Activated naive CD8-positive, alpha-beta T cell treated with anti-CD3 and anti-CD28 coated beads, Interleukin-2, amount 10 ng/mL, durations not matched to agents 7 days and 5 days (primary cell): ENCODE measurements around the gene SLC25A10. TPM values are rescaled to one million over a fixed set of nuclear protein-coding genes. Genes with fewer than 3 reads are reported as not detected.

Experiments
- ATAC-seq: fragments of 150-1000 bp; cut with Tn5 transposase; one replicate; pipeline ENCODE4 v1.10.0; 2021; ENCODE audit warnings: low read depth, moderate library complexity
- POLR2A ChIA-PET: fragments of 350-600 bp; sonication (Branson Sonifier 250); formaldehyde crosslinking; loops from one replicate; lab custom pipeline; 2021; ENCODE audit warnings: antibody characterized with exemption; lab: Charles Lee
- DNase-seq: peaks from one replicate; pipeline ENCODE4 v3.0.0; 2021
- H3K27ac Mint-ChIP-seq: one replicate; pipeline ENCODE4 v1.8.0; 2022; ENCODE audit warnings: mild to moderate bottlenecking, mixed read lengths
- H3K27me3 Mint-ChIP-seq: one replicate; pipeline ENCODE4 v1.8.0; 2022; ENCODE audit warnings: mild to moderate bottlenecking, moderate library complexity, mixed read lengths
- H3K36me3 Mint-ChIP-seq: one replicate; pipeline ENCODE4 v1.8.0; 2021; ENCODE audit warnings: mild to moderate bottlenecking, mixed read lengths
- H3K4me1 Mint-ChIP-seq: one replicate; pipeline ENCODE4 v1.8.0; 2021; ENCODE audit warnings: mixed read lengths
- H3K4me3 Mint-ChIP-seq: one replicate; pipeline ENCODE4 v1.8.0; 2022; ENCODE audit warnings: mild to moderate bottlenecking, moderate library complexity, mixed read lengths
- H3K9me3 Mint-ChIP-seq: one replicate; pipeline ENCODE4 v1.8.0; 2021; ENCODE audit warnings: mixed read lengths
- total RNA-seq, 2 experiments: library from RNA; stranded (reverse); gene quantifications; one replicate each; pipeline ENCODE4 v1.2.3, GENCODE V29; 2021

The SLC25A10 gene
- total RNA-seq, 2 experiments from 2014 or later: 22.0 to 25.1 TPM

DNA sequence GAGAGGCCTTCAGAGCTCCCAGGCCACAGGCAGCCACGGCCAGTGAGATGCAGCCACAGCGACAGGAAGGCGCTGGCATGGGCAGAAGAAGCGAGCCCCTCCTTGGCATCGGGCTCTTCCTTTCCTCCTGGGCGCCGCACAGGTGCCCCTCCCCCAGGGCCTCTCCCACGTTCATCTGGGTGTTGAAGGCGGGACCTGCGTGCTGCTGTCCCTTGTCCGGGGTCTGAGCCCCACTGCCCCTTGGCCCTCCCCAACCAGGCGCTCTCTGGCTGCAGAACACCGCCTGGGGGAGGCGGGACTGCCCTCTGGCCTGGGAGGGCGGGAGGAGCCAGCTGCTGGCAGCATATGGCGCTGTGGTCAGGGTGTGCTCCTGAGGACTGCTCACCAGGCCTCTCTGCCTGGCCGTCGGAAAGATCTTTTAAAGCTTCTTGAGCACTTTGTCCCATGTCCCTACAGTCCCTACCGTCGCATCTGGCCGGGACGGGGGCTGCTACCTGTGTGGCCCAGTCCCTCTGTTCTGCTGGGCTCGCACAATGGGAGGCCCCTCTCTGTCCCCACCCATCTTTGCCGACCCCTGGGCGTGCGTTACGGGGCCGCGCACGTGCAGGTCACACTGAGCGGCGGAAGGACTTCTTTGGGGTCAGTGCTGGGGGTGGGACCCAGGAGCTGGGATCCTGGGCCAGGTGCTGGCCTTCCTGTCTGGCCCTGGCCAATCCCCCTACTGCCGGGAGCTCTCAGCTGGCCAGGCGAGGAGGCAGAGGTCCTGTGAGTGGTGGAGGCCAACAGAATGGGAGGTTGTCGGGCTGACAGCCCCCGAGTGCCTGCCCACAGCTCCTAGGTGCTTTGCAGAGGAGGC lies 1.7 kb downstream of the SLC25A10 start:
- Mint-ChIP-seq H3K4me1 (peaks cover 17% of the 10 kb centered on the region), H3K27ac (no peak overlapping the region), H3K4me3 (peak overlapping the region; percentile 22), H3K36me3 (no peaks in the 10 kb centered on the region), H3K27me3 (no peaks in the 10 kb centered on the region), H3K9me3 (no peaks in the 10 kb centered on the region)
- DNase-seq (no peak), ATAC-seq (no peak)
- POLR2A ChIA-PET: interaction anchor here (1.3 to 4.2 kb wide), 3 partner anchors 11 to 30 kb away, joined by 4 to 59 read pairs (median 15); partner anchors contain the start of genes ARL16, HGS and MRPL12

DNA sequence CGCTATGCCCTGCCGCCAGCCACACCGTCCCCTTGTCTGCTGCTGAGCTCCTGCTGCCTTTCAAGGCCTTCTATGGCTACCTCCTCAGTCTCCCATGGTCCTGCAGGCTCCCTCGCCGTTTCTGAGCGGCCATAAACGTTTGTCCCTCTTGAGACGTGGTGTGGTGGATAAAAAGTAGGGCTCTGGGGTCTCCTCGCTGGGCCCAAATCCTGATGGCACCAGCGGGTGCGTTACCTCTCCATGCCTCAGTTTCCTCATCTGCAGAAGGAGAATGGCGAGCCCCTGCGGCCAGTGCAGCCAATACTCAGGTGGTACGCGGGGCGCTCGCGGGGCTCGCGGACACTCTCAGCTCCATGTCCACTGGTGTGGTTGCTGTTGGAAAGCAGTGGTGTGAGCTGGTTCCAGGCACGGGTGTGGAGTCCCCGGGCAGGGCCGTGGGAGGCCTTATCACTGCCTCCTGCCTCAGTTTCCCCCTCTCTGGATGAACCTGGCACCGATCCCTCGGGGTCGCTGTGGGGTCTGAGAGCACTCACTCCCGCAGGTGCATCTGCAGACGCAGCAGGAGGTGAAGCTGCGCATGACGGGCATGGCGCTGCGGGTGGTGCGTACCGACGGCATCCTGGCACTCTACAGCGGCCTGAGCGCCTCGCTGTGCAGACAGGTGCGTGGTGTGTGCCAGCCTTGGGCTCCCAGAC lies 2.5 kb downstream of the SLC25A10 start:
- no peak overlapping the region for H3K4me3 Mint-ChIP-seq
- no peaks in the 10 kb centered on the region for H3K9me3 Mint-ChIP-seq
- DNase-seq: no peak
- peaks cover 17% of the 10 kb centered on the region for H3K4me1 Mint-ChIP-seq
- H3K27ac Mint-ChIP-seq: no peak overlapping the region
- no peak for ATAC-seq
- H3K27me3 Mint-ChIP-seq: no peaks in the 10 kb centered on the region
- POLR2A ChIA-PET: interaction anchor here (0.5 to 4.2 kb wide), 2 partner anchors 12 to 209 kb away, joined by 3 to 59 read pairs; partner anchors contain the start of gene MRPL12
- H3K36me3 Mint-ChIP-seq: peaks cover 1% of the 10 kb centered on the region

DNA sequence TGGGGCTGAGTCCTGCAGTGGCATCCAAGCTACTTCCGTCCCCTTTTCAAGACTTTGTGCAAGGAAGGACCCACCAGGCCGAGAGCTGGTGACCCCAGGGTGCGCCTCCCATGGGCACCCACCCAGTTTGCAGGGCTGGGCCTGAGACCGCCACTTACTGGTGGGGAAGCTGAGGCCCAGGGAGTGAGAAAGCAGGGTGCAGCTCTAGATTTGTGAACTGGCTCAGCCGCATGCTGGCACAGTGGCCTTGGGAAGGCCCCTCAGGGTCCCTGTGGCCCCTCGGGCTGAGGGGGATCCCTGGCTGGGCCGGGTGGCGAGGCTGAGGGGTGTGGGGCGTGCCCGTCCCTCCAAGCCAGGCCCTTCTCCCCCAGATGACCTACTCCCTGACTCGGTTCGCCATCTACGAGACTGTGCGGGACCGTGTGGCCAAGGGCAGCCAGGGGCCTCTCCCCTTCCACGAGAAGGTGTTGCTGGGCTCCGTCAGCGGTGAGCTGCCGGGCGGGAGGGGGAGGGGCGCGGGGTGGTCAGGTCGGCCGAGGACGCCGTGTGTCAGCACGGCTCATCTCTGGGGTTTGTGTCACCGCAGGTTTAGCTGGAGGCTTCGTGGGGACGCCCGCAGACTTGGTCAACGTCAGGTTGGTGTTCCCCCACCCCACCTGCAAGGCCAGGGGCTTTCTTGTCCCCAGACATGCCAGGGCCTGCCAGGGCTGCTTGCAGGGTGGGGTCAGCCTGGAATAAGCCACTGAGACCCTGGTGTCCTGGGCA lies 3.2 kb downstream of the SLC25A10 start:
- no peak overlapping the region for H3K27ac Mint-ChIP-seq
- H3K36me3 Mint-ChIP-seq: peaks cover 1% of the 10 kb centered on the region
- POLR2A ChIA-PET: interaction anchor here (0.5 kb wide), 1 partner anchor 210 kb away, joined by 3 read pairs; no protein-coding TSS in a partner anchor
- H3K9me3 Mint-ChIP-seq: no peaks in the 10 kb centered on the region
- ATAC-seq (no peak), DNase-seq (no peak)
- H3K4me1 Mint-ChIP-seq: peaks cover 14% of the 10 kb centered on the region
- H3K4me3 Mint-ChIP-seq: no peak overlapping the region
- H3K27me3 Mint-ChIP-seq: no peaks in the 10 kb centered on the region

DNA sequence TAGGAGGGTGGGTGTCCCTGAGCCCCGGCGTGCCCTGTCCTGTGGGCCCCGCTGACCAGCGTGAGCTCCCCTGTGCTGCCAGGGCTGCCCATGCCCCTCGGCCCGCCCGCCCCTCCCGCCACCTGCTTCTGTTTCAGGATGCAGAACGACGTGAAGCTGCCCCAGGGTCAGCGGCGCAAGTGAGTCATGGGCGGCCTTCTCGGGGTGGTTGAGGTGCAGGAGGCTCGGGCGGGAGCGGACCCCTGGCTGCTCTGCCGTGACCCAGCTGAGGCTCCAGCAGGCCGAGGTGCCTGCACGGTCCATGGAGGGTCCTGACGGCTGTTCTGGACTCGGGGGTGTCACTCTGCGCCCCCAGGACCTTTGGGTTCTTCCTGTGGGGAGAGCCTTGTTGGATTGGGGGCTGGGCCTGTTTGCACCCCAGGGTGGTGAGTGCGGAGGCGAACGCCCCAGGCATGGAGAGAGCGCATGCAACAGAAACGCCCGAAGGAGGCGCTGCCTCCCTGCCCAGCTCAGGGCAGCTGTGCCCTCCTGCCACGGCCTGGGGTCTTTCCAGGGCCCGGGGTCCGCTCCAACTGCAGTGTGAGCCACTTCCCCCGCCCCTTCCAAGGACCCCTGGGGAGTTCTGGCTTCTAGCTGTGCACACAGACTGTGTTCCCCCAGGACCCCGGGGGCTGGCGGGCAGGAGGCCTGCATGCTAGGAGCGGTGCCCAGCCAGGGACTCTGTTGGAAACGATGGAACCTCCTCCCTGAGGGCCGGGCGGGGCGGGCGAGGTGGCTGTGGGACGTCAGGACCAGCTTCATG lies 4.0 kb downstream of the SLC25A10 start:
- POLR2A ChIA-PET: no interaction called here
- Mint-ChIP-seq H3K4me3 (no peak overlapping the region), H3K36me3 (peaks cover 1% of the 10 kb centered on the region), H3K27ac (no peak overlapping the region), H3K27me3 (no peaks in the 10 kb centered on the region), H3K9me3 (no peaks in the 10 kb centered on the region), H3K4me1 (peaks cover 7% of the 10 kb centered on the region)
- no peak for DNase-seq
- ATAC-seq: no peak

DNA sequence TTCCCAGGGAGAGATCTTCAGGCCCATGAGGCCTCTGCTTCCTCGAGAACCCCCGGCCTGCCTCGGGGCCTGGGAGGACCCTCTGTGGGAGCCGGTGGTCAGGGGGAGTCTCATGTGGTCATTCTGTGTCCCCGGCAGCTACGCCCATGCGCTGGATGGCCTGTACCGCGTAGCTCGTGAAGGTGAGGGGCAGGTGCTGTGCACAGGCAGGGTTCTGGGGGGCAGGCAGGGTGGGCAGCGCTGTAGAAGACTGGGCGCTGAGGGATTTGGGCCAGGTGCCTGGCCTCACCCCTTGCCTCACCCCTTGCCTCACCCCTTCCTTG lies 4.6 kb downstream of the SLC25A10 start:
- H3K4me3 Mint-ChIP-seq: no peak overlapping the region
- no peaks in the 10 kb centered on the region for H3K9me3 Mint-ChIP-seq
- H3K27me3 Mint-ChIP-seq: no peaks in the 10 kb centered on the region
- ATAC-seq: no peak
- POLR2A ChIA-PET: no interaction called here
- H3K27ac Mint-ChIP-seq: no peak overlapping the region
- H3K36me3 Mint-ChIP-seq: peaks cover 1% of the 10 kb centered on the region
- DNase-seq: no peak
- peaks cover 7% of the 10 kb centered on the region for H3K4me1 Mint-ChIP-seq

DNA sequence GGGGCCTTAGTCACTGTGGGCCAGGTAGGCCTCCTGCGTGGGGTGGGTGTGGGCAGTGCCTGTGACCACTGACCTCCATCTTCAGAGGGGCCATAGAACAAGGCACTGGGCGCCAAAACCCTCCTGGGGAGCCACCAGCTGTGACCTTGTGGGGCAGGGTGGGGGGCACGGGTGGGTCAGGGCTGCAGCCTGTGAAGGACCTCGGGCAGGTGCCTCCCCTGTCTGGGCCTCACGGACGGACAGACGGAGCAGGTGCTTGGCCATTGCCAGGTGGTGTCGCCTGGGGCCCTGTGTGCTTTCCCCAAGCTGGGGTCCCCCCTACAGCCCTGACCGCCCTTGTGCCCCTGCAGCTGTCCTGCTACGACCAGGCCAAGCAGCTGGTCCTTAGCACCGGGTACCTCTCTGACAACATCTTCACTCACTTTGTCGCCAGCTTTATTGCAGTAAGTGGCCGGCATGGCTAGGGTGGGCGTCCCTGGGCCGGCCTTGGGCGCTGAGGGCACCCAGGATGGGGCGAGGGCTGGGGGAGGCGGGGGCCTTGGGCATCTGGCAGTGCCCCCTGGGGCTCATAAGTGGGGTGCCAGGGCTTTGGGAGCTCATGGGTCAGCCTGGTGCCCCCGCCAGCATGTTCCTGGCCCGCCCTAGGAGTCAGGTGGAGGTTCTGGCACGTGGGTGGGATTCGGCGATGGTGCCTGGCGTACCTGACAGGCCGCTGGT lies 5.1 kb downstream of the SLC25A10 start:
- no peak for ATAC-seq
- H3K9me3 Mint-ChIP-seq: no peaks in the 10 kb centered on the region
- no peak overlapping the region for H3K4me3 Mint-ChIP-seq
- DNase-seq: no peak
- POLR2A ChIA-PET: no interaction called here
- no peak overlapping the region for H3K27ac Mint-ChIP-seq
- peaks cover 7% of the 10 kb centered on the region for H3K4me1 Mint-ChIP-seq
- H3K36me3 Mint-ChIP-seq: peaks cover 1% of the 10 kb centered on the region
- no peaks in the 10 kb centered on the region for H3K27me3 Mint-ChIP-seq

DNA sequence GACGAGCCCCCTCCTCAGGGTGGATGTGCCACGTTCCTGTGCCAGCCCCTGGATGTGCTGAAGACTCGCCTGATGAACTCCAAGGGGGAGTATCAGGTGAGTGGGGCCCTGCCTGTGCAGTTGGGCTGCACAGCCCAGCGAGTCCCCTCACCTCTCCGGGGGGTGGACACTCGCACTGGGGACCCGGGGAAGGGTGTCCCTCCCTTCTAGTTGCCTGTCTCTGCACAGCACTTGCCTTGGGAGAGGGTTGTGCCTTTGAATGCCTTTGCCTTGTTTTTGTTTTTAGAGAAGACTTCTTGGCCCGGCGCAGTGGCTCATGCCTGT lies 5.6 kb downstream of the SLC25A10 start:
- H3K27ac Mint-ChIP-seq: no peak overlapping the region
- DNase-seq: no peak
- H3K4me1 Mint-ChIP-seq: peaks cover 5% of the 10 kb centered on the region
- H3K4me3 Mint-ChIP-seq: no peak overlapping the region
- POLR2A ChIA-PET: interaction anchor here (0.6 kb wide), 1 partner anchor 15 kb away, joined by 5 read pairs; no protein-coding TSS in a partner anchor
- no peaks in the 10 kb centered on the region for H3K9me3 Mint-ChIP-seq
- H3K27me3 Mint-ChIP-seq: no peaks in the 10 kb centered on the region
- H3K36me3 Mint-ChIP-seq: peaks cover 1% of the 10 kb centered on the region
- no peak for ATAC-seq

DNA sequence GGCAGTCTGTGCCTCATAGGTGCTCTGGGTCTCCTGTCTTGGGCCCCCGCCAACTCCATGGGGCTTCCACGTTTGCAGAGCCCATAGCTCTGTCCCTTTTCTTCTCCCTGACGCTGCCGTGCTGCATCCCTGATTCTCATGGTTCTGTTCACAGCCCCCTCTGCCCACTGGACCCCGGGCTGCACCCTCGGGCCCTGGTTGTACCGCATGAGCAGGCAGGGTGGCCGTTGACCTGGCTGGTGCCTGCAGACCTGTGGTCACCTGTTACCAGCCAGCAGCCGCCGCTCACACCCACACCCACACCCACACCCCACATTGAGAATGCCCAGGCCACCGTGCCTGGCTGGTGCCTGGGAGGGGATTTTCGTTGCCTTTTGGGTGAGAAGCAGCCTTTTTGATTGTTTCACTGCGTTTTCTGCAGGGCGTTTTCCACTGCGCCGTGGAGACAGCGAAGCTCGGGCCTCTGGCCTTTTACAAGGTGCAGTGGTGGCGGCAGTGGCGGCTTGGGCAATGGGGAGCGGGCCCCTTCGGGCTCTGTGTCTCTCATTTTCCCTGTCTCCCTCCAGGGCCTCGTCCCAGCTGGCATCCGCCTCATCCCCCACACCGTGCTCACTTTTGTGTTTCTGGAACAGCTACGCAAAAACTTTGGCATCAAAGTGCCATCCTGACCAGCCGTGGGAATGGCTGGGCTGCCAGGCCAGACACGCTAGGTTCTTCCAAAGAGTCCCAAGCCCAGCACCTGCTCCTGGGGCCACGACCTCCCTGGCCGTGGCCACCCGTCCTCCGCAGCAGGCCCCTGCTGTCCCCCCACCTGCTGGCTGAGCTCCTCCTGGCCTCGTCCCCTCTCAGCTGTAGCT lies 7.6 kb downstream of the SLC25A10 start:
- peaks cover 2% of the 10 kb centered on the region for H3K4me1 Mint-ChIP-seq
- no peak for ATAC-seq
- H3K27me3 Mint-ChIP-seq: peaks cover 13% of the 10 kb centered on the region
- no peak overlapping the region for H3K4me3 Mint-ChIP-seq
- no peak overlapping the region for H3K27ac Mint-ChIP-seq
- H3K36me3 Mint-ChIP-seq: peaks cover 1% of the 10 kb centered on the region
- POLR2A ChIA-PET: no interaction called here
- no peak for DNase-seq
- H3K9me3 Mint-ChIP-seq: no peaks in the 10 kb centered on the region

DNA sequence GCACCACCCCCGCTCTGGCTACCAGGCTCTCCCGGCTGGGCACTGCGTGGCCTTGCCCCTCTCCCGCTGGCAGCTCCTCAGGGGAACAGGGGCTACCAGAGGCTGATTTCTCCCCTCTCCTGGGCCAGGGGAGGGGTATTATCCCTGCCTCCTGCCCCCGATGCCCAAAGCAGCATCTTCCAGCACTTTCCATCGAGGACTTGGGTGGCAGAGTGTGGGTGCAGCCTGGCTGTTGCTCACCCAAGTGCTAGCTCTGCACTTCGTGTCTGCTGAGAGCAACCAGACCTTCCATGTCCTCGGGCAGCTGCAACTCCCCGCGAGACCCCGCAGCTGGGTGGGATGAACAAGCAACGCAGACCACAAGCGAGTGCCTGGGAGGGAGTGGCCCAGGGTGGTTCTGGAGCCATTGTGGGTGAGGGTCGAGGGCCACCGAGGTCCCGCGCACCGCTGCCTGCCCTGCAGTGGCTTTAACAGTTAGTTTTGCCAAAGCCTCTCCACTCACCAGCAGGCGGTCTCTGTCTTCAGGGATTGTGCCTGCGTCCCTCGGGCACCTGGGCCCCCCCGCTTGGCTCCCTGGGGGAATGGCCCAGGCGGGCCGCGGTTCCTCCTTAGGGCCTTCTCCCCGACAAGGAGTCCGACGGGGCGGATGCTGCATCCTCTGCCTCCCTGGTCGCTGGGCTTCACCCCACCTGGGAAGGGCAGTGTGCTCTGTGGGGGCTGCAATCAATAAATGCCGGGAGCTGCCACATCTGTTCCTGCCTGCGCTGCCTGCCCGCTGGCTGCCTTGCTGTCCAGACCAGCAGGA lies 8.4 kb downstream of the SLC25A10 start:
- H3K4me3 Mint-ChIP-seq: no peak overlapping the region
- no peak for ATAC-seq
- no peak for DNase-seq
- peaks cover 2% of the 10 kb centered on the region for H3K4me1 Mint-ChIP-seq
- POLR2A ChIA-PET: no interaction called here
- no peak overlapping the region for H3K27ac Mint-ChIP-seq
- peaks cover 1% of the 10 kb centered on the region for H3K36me3 Mint-ChIP-seq
- no peaks in the 10 kb centered on the region for H3K9me3 Mint-ChIP-seq
- H3K27me3 Mint-ChIP-seq: peaks cover 13% of the 10 kb centered on the region

DNA sequence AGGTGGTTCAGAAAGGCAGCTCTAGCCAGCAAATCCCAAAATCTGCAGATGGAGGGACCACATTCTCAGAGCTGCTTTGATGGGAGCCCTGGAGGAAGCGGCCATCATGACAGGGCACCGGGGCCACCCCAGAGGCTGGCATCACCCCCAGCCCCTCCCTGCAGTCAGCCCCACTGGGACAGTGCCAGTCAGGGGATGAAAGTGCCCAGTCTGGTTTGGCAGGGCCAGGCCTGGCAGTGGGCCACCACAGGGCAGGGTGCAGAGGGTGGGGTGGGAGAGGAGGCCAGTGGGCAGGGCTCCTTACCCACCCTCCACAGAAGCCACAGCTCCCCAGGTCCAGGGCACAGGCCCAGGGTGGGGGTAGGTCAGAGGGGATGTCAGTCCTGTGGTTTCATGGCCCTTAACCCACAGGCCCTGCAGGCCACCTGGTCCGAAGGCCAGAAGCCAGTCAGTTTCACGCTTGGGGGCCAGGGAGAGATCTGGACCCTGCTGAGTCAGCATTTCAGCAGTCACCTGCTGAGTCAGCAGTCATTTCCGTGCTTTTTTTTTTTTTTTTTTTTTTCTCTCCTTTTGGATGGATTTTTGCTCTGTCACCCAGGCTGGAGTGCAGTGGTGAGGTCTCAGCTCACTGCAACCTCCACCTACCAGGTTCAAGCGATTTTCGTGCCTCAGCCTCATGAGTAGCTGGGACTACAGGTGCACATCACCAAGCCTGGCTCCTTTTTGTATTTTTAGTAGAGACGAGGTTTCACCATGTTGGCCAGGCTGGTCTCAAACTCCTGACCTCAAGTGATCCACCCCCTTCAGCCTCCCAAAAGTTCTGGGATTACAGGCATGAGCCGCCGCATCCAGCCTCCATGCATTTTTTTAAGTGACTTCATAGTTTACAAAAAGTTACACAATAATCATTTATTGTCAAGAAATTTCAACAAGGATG lies 10.4 kb downstream of the SLC25A10 start:
- Mint-ChIP-seq H3K36me3 (peaks cover 1% of the 10 kb centered on the region), H3K27me3 (peaks cover 16% of the 10 kb centered on the region), H3K27ac (no peak overlapping the region), H3K9me3 (no peaks in the 10 kb centered on the region), H3K4me1 (peaks cover 2% of the 10 kb centered on the region), H3K4me3 (no peak overlapping the region)
- DNase-seq (no peak), ATAC-seq (peak; percentile 29)
- POLR2A ChIA-PET: interaction anchor here (0.7 to 1.2 kb wide), 2 partner anchors 20 to 30 kb away, joined by 3 read pairs; no protein-coding TSS in a partner anchor
